ENCODE data around the gene MRI1. TPM values are rescaled to one million over a fixed set of nuclear protein-coding genes. Genes with fewer than 3 reads are reported as not detected.

Gene MRI1
- total and polyA plus RNA-seq, 2 donors from 2014 or later: 18.8 to 46.5 TPM

- intact Hi-C loops (cut with DNase I): no loop called here
- Histone ChIP-seq H3K27me3 (ENCODE audit: control insufficient read depth, insufficient read depth, low read length) (no peaks in the 10 kb centered on the region), H3K9me3 (ENCODE audit: control insufficient read depth in 2 of 3, insufficient read depth in 1 of 3, low read length in 3 of 3) (no peaks in the 10 kb centered on the region), H3K27ac (ENCODE audit: low read depth in 2 of 2, low read length in 2 of 2) (no peak overlapping the region), H3K9ac (ENCODE audit: low read length in 3 of 3) (no peak overlapping the region), H3K4me3 (ENCODE audit: low read length in 3 of 3) (no peak overlapping the region), H3K4me1 (ENCODE audit: control insufficient read depth in 2 of 3, insufficient read depth in 2 of 3, low read depth in 1 of 3, low read length in 3 of 3) (no peaks in the 10 kb centered on the region), H3K36me3 (ENCODE audit: control insufficient read depth in 2 of 3, insufficient read depth in 3 of 3, low read length in 3 of 3) (peaks cover 0 to 6% (median 0%) of the 10 kb centered on the region in 3 donors)
- DNase-seq (no peak), FAIRE-seq (no peak)
- no peak for TF ChIP-seq CTCF (IDR thresholded peaks at IDR 0.05; ENCODE audit: borderline replicate concordance, extremely low read depth, insufficient read depth)
Observed at GRCh38 chr19:13813147-13813546, 48.8 kb downstream of the MRI1 start.

- no peak for FAIRE-seq
- Histone ChIP-seq H3K36me3 (ENCODE audit: control insufficient read depth in 2 of 3, insufficient read depth in 3 of 3, low read length in 3 of 3) (peaks cover 0 to 3% (median 0%) of the 10 kb centered on the region in 3 donors), H3K9ac (ENCODE audit: low read length in 3 of 3) (no peak overlapping the region), H3K9me3 (ENCODE audit: control insufficient read depth in 2 of 3, insufficient read depth in 1 of 3, low read length in 3 of 3) (no peaks in the 10 kb centered on the region), H3K27me3 (ENCODE audit: control insufficient read depth, insufficient read depth, low read length) (no peaks in the 10 kb centered on the region), H3K4me1 (ENCODE audit: control insufficient read depth in 2 of 3, insufficient read depth in 2 of 3, low read depth in 1 of 3, low read length in 3 of 3) (no peaks in the 10 kb centered on the region), H3K27ac (ENCODE audit: low read depth in 2 of 2, low read length in 2 of 2) (no peak overlapping the region), H3K4me3 (ENCODE audit: low read length in 3 of 3) (no peak overlapping the region)
- TF ChIP-seq CTCF (IDR thresholded peaks at IDR 0.05; ENCODE audit: borderline replicate concordance, extremely low read depth, insufficient read depth): no peak
- DNase-seq: no peak
- intact Hi-C loops (cut with DNase I): no loop called here
Observed at GRCh38 chr19:13814550-13814949, 50.2 kb downstream of the MRI1 start.

GRCh38 chr19:13817018-13817614 lies 52.8 kb downstream of the MRI1 start:
- intact Hi-C loops (cut with DNase I): no loop called here
- FAIRE-seq: no peak
- no peak for TF ChIP-seq CTCF (IDR thresholded peaks at IDR 0.05; ENCODE audit: borderline replicate concordance, extremely low read depth, insufficient read depth)

More at GRCh38 chr19:13817018-13817614, 52.8 kb downstream of the MRI1 start:
- H3K36me3 ChIP-seq (ENCODE audit: control insufficient read depth in 2 of 3, insufficient read depth in 3 of 3, low read length in 3 of 3): peaks cover 0 to 4% (median 3%) of the 10 kb centered on the region in 3 donors
- no peaks in the 10 kb centered on the region for H3K4me1 ChIP-seq (ENCODE audit: control insufficient read depth in 2 of 3, insufficient read depth in 2 of 3, low read depth in 1 of 3, low read length in 3 of 3)
- DNase-seq: peak in 4 of 5 donors; percentile 48 to 86 (median 54)
- H3K27ac ChIP-seq (ENCODE audit: low read depth in 2 of 2, low read length in 2 of 2): no peak overlapping the region
- H3K27me3 ChIP-seq (ENCODE audit: control insufficient read depth, insufficient read depth, low read length): no peaks in the 10 kb centered on the region
- H3K4me3 ChIP-seq (ENCODE audit: low read length in 3 of 3): no peak overlapping the region
- no peak overlapping the region for H3K9ac ChIP-seq (ENCODE audit: low read length in 3 of 3)
- H3K9me3 ChIP-seq (ENCODE audit: control insufficient read depth in 2 of 3, insufficient read depth in 1 of 3, low read length in 3 of 3): no peaks in the 10 kb centered on the region
